ENCODE measurements around the gene ZC3H18. TPM values are rescaled to one million over a fixed set of nuclear protein-coding genes. Genes with fewer than 3 reads are reported as not detected.

Gene ZC3H18
- total RNA-seq, 1 experiment from 2014 or later, result 57.8 TPM

DNA sequence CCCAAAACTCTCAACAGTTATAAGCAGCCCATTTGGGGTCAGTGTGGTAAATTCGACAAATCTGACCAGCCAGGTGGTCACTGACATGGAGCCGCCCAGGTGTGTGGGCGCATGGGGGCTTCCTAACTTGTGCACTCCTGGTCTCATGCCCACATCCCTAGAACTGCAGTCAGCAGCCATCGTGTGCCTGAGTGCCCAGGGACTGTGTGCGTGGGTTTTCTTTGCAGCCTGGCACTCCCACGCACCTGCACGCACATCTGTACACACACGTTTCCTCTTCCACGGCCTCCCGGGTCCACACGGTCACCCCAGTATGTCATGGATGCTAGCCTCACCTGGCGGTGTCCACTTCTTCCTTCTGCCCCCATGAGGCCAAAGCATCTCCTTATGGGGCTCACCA lies 38.9 kb upstream of the ZC3H18 start:
- ChIA-PET RAD21 (ENCODE audit: low non-redundant PET in 1 of 2, low total read pairs in 2 of 2, uncharacterized antibody in 2 of 2, unreplicated experiment in 2 of 2) (no interaction called here), CTCF (no interaction called here), POLR2A (no interaction called here)
- no peak overlapping the region for H3K4me2 ChIP-seq (ENCODE audit: low read length)
- ATAC-seq, result no peak
- H3K4me1 ChIP-seq (ENCODE audit: control insufficient read depth in 1 of 2, insufficient read depth in 2 of 2, low read length in 2 of 2), result peaks cover 8 to 21% of the 10 kb centered on the region in 2 experiments
- BruUV-seq (replicated peaks), result no TSS peak
- no peaks in the 10 kb centered on the region for H3K27me3 ChIP-seq (ENCODE audit: insufficient read depth, low read length)
- no peaks in the 10 kb centered on the region for H4K20me1 ChIP-seq (ENCODE audit: insufficient read depth)
- H3K9ac ChIP-seq (ENCODE audit: low read length), result no peak overlapping the region
- DNase-seq (ENCODE audit: low read depth, low spot score), result no peak
- H3K36me3 ChIP-seq (ENCODE audit: control insufficient read depth in 1 of 2, insufficient read depth in 2 of 2, low read length in 2 of 2), result peaks cover 0 to 2% of the 10 kb centered on the region in 2 experiments; a peak in 1 of 4 replicates
- intact Hi-C loops (cut with micrococcal nuclease), result no loop called here
- H3K9me3 ChIP-seq (ENCODE audit: control insufficient read depth in 1 of 2, insufficient read depth in 1 of 2, low read depth in 1 of 2, low read length in 2 of 2), result no peaks in the 10 kb centered on the region
- no peak overlapping the region for H2AFZ ChIP-seq (ENCODE audit: low read depth, low read length, poor library complexity, severe bottlenecking)
- TF ChIP-seq, protein P1, sequence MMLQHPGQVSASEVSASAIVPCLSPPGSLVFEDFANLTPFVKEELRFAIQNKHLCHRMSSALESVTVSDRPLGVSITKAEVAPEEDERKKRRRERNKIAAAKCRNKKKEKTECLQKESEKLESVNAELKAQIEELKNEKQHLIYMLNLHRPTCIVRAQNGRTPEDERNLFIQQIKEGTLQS (IDR thresholded peaks at IDR 0.05), result no peak
- TF ChIP-seq POLR2A (IDR thresholded peaks at IDR 0.05; ENCODE audit: borderline replicate concordance, extremely low read depth, insufficient read depth, insufficient read length) (no peak), EGR1 (IDR thresholded peaks at IDR 0.05; ENCODE audit: low read depth) (no peak), EZH2 (IDR thresholded peaks at IDR 0.05) (no peak), TCF7L2 (IDR thresholded peaks at IDR 0.05; ENCODE audit: borderline replicate concordance, extremely low read depth, insufficient read depth, insufficient read length) (no peak), SIN3A (IDR thresholded peaks at IDR 0.05; ENCODE audit: low read depth) (no peak), SP1 (IDR thresholded peaks at IDR 0.05; ENCODE audit: low read depth) (no peak), ZNF274 (IDR thresholded peaks at IDR 0.05; ENCODE audit: low read depth, low read length) (no peak)
- TF ChIP-seq, protein P2, sequence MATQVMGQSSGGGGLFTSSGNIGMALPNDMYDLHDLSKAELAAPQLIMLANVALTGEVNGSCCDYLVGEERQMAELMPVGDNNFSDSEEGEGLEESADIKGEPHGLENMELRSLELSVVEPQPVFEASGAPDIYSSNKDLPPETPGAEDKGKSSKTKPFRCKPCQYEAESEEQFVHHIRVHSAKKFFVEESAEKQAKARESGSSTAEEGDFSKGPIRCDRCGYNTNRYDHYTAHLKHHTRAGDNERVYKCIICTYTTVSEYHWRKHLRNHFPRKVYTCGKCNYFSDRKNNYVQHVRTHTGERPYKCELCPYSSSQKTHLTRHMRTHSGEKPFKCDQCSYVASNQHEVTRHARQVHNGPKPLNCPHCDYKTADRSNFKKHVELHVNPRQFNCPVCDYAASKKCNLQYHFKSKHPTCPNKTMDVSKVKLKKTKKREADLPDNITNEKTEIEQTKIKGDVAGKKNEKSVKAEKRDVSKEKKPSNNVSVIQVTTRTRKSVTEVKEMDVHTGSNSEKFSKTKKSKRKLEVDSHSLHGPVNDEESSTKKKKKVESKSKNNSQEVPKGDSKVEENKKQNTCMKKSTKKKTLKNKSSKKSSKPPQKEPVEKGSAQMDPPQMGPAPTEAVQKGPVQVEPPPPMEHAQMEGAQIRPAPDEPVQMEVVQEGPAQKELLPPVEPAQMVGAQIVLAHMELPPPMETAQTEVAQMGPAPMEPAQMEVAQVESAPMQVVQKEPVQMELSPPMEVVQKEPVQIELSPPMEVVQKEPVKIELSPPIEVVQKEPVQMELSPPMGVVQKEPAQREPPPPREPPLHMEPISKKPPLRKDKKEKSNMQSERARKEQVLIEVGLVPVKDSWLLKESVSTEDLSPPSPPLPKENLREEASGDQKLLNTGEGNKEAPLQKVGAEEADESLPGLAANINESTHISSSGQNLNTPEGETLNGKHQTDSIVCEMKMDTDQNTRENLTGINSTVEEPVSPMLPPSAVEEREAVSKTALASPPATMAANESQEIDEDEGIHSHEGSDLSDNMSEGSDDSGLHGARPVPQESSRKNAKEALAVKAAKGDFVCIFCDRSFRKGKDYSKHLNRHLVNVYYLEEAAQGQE (IDR thresholded peaks at IDR 0.05; ENCODE audit: low read depth), result no peak
- peaks cover 10% of the 10 kb centered on the region; the same call in 1 of the 2 replicates for H3K79me2 ChIP-seq (ENCODE audit: insufficient read depth, low read length)
- H3K4me3 ChIP-seq (replicated peaks in 1 of 2; ENCODE audit: low read depth in 1 of 2, low read length in 2 of 2), result no peak overlapping the region
- H3K9me2 ChIP-seq (ENCODE audit: insufficient read depth), result no peaks in the 10 kb centered on the region
- no peak overlapping the region for H3K27ac ChIP-seq (ENCODE audit: low read depth, low read length)
